Activated T-cell treated with anti-CD3 and anti-CD28 coated beads for 24 hours (primary cell): ENCODE data around the gene G0S2.

Source experiments
- DNase-seq: peaks from one replicate; pipeline ENCODE4 v3.0.0-alpha.2; 2020; ENCODE audit warnings: low read depth

G0S2 gene

GRCh38 chr1:209648931-209649776 lies 26.1 kb upstream of the G0S2 start:
- DNase-seq, result no peak

GRCh38 chr1:209650454-209650853 lies 24.8 kb upstream of the G0S2 start:
- DNase-seq, result no peak

- peak; percentile 49 for DNase-seq
These were observed 24.0 kb upstream of the G0S2 start for GRCh38 chr1:209651138-209651587.

- no peak for DNase-seq
These were observed 23.0 kb upstream of the G0S2 start, which contains the start of gene LAMB3 for GRCh38 chr1:209652121-209652735. Gene LAMB3 (minus strand): TSS chr1:209652425. CDS start chr1:209650944, 1,481 bp downstream.

GRCh38 chr1:209652873-209653401 lies 22.3 kb upstream of the G0S2 start:
- DNase-seq, result peak; percentile 20

- DNase-seq, result no peak
These were observed 21.3 kb upstream of the G0S2 start for GRCh38 chr1:209653915-209654351.

- no peak for DNase-seq
These were observed 19.6 kb upstream of the G0S2 start for GRCh38 chr1:209655411-209656231.

- DNase-seq, result no peak
These were observed 17.9 kb upstream of the G0S2 start for GRCh38 chr1:209657140-209657879.

GRCh38 chr1:209657918-209658317 lies 17.3 kb upstream of the G0S2 start:
- no peak for DNase-seq

- no peak for DNase-seq
These were observed 15.3 kb upstream of the G0S2 start for GRCh38 chr1:209659909-209660308.

GRCh38 chr1:209661071-209661470 lies 14.1 kb upstream of the G0S2 start:
- no peak for DNase-seq

- no peak for DNase-seq
These were observed 12.3 kb upstream of the G0S2 start for GRCh38 chr1:209662879-209663327.

GRCh38 chr1:209667103-209667502 lies 8.1 kb upstream of the G0S2 start:
- no peak for DNase-seq

- no peak for DNase-seq
These were observed 7.5 kb upstream of the G0S2 start for GRCh38 chr1:209667708-209668107.

- DNase-seq, result no peak
These were observed 4.7 kb upstream of the G0S2 start for GRCh38 chr1:209670441-209671082.

GRCh38 chr1:209672705-209673630 lies 2.2 kb upstream of the G0S2 start:
- peak; percentile 25 for DNase-seq

GRCh38 chr1:209673631-209674417 lies 1.4 kb upstream of the G0S2 start:
- DNase-seq, result no peak

- no peak for DNase-seq
These were observed 448 bp downstream of the G0S2 start for GRCh38 chr1:209675565-209676154.
